ENCODE data around the gene EYS. TPM values are rescaled to one million over a fixed set of nuclear protein-coding genes. Genes with fewer than 3 reads are reported as not detected.

EYS gene
- total RNA-seq, 1 experiment from 2014 or later, result not detected

- Histone ChIP-seq H3K9ac (ENCODE audit: low read length) (no peak overlapping the region), H3K27me3 (ENCODE audit: insufficient read depth, low read length) (no peaks in the 10 kb centered on the region), H3K9me3 (ENCODE audit: control insufficient read depth in 1 of 2, insufficient read depth in 1 of 2, low read depth in 1 of 2, low read length in 2 of 2) (no peaks in the 10 kb centered on the region), H4K20me1 (ENCODE audit: insufficient read depth) (no peaks in the 10 kb centered on the region), H3K4me2 (ENCODE audit: low read length) (no peak overlapping the region), H3K9me2 (ENCODE audit: insufficient read depth) (no peaks in the 10 kb centered on the region), H3K4me1 (ENCODE audit: control insufficient read depth in 1 of 2, insufficient read depth in 2 of 2, low read length in 2 of 2) (peaks cover 0 to 9% of the 10 kb centered on the region in 2 experiments; a peak in 2 of 4 replicates), H3K4me3 (replicated peaks in 1 of 2; ENCODE audit: low read depth in 1 of 2, low read length in 2 of 2) (no peak overlapping the region), H3K79me2 (ENCODE audit: insufficient read depth, low read length) (peaks cover 50% of the 10 kb centered on the region), H3K36me3 (ENCODE audit: control insufficient read depth in 1 of 2, insufficient read depth in 2 of 2, low read length in 2 of 2) (peaks cover 4 to 10% of the 10 kb centered on the region in 2 experiments; a peak in 2 of 4 replicates), H3K27ac (ENCODE audit: low read depth, low read length) (no peak overlapping the region), H2AFZ (ENCODE audit: low read depth, low read length, poor library complexity, severe bottlenecking) (no peak overlapping the region)
- TF ChIP-seq CEBPB (IDR thresholded peaks at IDR 0.05; ENCODE audit: low read depth), result no peak
- intact Hi-C loops (cut with micrococcal nuclease), result no loop called here
- ATAC-seq (no peak), DNase-seq (ENCODE audit: low read depth, low spot score) (no peak)
- ChIA-PET CTCF (no interaction called here), POLR2A (no interaction called here), RAD21 (ENCODE audit: low non-redundant PET in 1 of 2, low total read pairs in 2 of 2, uncharacterized antibody in 2 of 2, unreplicated experiment in 2 of 2) (no interaction called here)
- no TSS peak for BruUV-seq (replicated peaks)
Measured at GRCh38 chr6:63683071-63683603, 2023.9 kb downstream of the EYS start.

GRCh38 chr6:63677282-63677681 is 2029.7 kb downstream of the EYS start:
- intact Hi-C loops (cut with micrococcal nuclease), result no loop called here
- CTCF ChIA-PET, result no interaction called here

More at GRCh38 chr6:63677282-63677681, 2029.7 kb downstream of the EYS start:
- no peaks in the 10 kb centered on the region for H3K9me2 ChIP-seq (ENCODE audit: insufficient read depth)
- H3K9ac ChIP-seq (ENCODE audit: low read length), result no peak overlapping the region
- no peak overlapping the region for H3K4me3 ChIP-seq (replicated peaks in 1 of 2; ENCODE audit: low read depth in 1 of 2, low read length in 2 of 2)
- H3K27ac ChIP-seq (ENCODE audit: low read depth, low read length), result no peak overlapping the region
- no TSS peak for BruUV-seq (replicated peaks)
- no peaks in the 10 kb centered on the region; a peak in 2 of 4 replicates for H3K36me3 ChIP-seq (ENCODE audit: control insufficient read depth in 1 of 2, insufficient read depth in 2 of 2, low read length in 2 of 2)
- no peaks in the 10 kb centered on the region; a peak in 1 of 4 replicates for H3K9me3 ChIP-seq (ENCODE audit: control insufficient read depth in 1 of 2, insufficient read depth in 1 of 2, low read depth in 1 of 2, low read length in 2 of 2)
- no peak for DNase-seq (ENCODE audit: low read depth, low spot score)
- H3K4me2 ChIP-seq (ENCODE audit: low read length), result no peak overlapping the region
- H2AFZ ChIP-seq (ENCODE audit: low read depth, low read length, poor library complexity, severe bottlenecking), result no peak overlapping the region
- ChIA-PET POLR2A (no interaction called here), RAD21 (ENCODE audit: low non-redundant PET in 1 of 2, low total read pairs in 2 of 2, uncharacterized antibody in 2 of 2, unreplicated experiment in 2 of 2) (no interaction called here)
- peaks cover 92% of the 10 kb centered on the region for H3K79me2 ChIP-seq (ENCODE audit: insufficient read depth, low read length)
- TF ChIP-seq CEBPB (IDR thresholded peaks at IDR 0.05; ENCODE audit: low read depth) (no peak), CBX3 (IDR thresholded peaks at IDR 0.05; ENCODE audit: low read depth) (no peak), RAD21 (IDR thresholded peaks at IDR 0.05; ENCODE audit: low read depth) (no peak), POLR2AphosphoS5 (IDR thresholded peaks at IDR 0.05; ENCODE audit: low read depth, low read length) (no peak), EZH2phosphoT487 (IDR thresholded peaks at IDR 0.05; ENCODE audit: borderline replicate concordance) (no peak)
- ATAC-seq, result no peak
- no peaks in the 10 kb centered on the region for H3K4me1 ChIP-seq (ENCODE audit: control insufficient read depth in 1 of 2, insufficient read depth in 2 of 2, low read length in 2 of 2)
- H3K27me3 ChIP-seq (ENCODE audit: insufficient read depth, low read length), result no peaks in the 10 kb centered on the region
- no peaks in the 10 kb centered on the region for H4K20me1 ChIP-seq (ENCODE audit: insufficient read depth)
